ENCODE results near the gene MACROD1.

The MACROD1 gene

DNA sequence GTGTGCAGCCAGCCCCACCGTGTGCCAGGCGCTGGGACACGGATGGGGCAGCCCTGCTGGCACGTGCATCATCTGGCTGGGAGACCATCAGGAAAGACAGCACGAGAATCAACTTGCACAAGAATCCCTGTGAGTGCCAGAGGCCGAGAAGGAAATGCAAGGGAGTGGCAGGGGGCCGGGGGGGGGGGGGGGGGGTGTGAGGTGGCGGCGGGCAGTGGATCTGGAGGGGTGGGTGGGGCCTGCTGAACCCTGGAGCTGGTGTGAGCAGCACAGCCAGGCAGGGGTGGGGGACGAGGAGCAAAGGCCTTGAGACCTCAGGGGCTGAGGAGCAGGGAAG, 144.2 kb downstream of the MACROD1 start:
- WGBS (ENCODE audit: insufficient coverage, insufficient read length): no CpG with 5 or more reads among the region's 10 CpGs
- Histone ChIP-seq H3K36me3 (ENCODE audit: control insufficient read depth, insufficient read depth, low read length) (no peaks in the 10 kb centered on the region), H3K4me1 (ENCODE audit: control insufficient read depth, insufficient read depth, low read length) (peaks cover 12% of the 10 kb centered on the region), H3K4me3 (ENCODE audit: low read length) (no peak overlapping the region), H3K27me3 (ENCODE audit: control insufficient read depth, insufficient read depth, low read length) (no peaks in the 10 kb centered on the region; the same call in 1 of the 2 replicates), H3K27ac (ENCODE audit: low read length) (no peak overlapping the region), H3K9me3 (ENCODE audit: control insufficient read depth, insufficient read depth, low read length) (no peaks in the 10 kb centered on the region)
- no peak for DNase-seq (ENCODE audit: low read depth, low spot score)

DNA sequence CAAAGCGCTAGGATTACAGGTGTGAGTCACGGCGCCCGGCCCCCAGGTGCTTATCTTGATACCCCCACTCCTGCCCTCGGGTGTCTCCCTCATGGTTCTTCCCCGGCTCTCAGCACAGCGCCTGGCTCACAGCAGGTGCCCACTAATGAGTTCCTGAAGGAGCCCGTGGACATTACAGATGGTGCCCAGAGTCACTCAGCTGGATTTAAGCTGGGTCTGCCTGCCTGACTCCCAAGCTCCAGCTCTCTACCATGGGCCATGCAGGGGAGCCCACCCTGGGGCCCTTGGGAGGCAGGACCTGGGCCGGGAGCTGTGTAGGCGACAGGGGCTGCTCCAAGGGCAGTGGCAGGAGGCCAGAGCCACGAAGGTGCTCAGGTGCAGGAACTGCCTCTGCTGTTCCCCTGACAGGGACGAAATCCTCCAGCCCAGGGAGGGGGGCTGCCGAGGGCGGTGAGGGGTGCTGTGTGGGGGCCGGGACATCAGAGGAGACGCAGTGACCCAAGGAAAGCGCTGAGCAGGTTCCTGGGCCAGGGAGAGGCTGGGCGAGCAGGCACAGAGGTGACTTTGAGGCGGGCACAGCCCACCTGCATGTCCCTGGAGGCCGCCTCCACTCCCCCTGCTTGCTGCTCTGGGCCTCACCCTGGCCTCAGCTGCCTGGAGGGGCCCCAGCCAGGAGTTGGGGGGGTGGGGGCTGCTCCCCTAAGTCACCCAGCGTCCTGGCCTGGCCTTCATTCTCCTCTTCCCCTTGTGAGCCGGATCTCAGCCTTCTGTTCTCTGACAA, 144.7 kb downstream of the MACROD1 start:
- Histone ChIP-seq H3K36me3 (ENCODE audit: control insufficient read depth, insufficient read depth, low read length) (no peaks in the 10 kb centered on the region), H3K4me1 (ENCODE audit: control insufficient read depth, insufficient read depth, low read length) (peaks cover 12% of the 10 kb centered on the region), H3K27ac (ENCODE audit: low read length) (no peak overlapping the region), H3K27me3 (ENCODE audit: control insufficient read depth, insufficient read depth, low read length) (no peaks in the 10 kb centered on the region; the same call in 1 of the 2 replicates), H3K4me3 (ENCODE audit: low read length) (no peak overlapping the region), H3K9me3 (ENCODE audit: control insufficient read depth, insufficient read depth, low read length) (no peaks in the 10 kb centered on the region)
- no peak for DNase-seq (ENCODE audit: low read depth, low spot score)
- WGBS (ENCODE audit: insufficient coverage, insufficient read length): no CpG with 5 or more reads among the region's 22 CpGs

DNA sequence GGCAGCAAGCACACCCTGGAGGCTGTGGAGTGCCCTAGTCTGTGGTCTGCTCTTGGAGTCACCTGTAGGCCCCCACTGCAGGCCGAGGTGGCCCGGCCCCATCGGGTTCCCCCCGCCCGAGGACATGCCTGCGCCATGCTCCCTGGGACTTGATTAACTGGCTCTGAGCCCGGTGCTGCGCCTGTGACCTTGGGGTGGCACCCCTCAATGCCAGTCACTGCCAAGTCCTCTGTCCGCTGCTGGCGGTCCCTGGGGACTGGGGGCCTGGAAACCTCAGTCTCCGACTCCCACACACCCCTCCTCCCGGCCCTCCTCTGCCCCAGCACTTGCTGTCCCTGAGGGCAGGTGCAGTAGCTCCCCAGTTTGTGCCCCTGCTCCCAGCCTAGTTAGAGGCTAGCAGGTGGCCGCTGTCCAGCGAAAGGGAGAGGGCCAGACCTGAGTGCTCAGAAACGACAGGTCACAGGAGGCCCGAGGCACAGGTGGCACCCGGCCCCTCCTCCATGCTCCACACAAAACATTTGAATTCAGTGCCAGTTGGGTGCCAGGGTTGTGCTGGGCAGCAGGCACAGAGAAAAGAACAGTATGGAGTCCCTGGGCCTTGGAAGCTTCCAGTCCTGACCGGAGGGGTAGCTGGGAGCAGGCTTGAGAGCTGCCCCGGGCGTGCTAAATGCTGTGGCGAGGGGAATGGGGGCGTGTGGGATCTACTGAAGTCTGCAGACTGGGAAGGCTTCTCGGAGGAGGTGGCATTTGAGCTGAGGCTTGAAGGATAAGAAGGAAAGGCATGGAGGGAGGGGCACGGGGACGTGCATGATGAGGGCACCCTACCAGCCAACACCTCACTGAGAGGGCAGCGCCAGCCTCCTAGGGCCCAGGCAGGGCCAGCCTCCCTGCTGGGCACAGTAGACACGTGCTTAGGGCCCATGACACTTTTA, 146.5 kb downstream of the MACROD1 start:
- no peaks in the 10 kb centered on the region for H3K9me3 ChIP-seq (ENCODE audit: control insufficient read depth, insufficient read depth, low read length)
- no peak for DNase-seq (ENCODE audit: low read depth, low spot score)
- peaks cover 9% of the 10 kb centered on the region for H3K4me1 ChIP-seq (ENCODE audit: control insufficient read depth, insufficient read depth, low read length)
- H3K27me3 ChIP-seq (ENCODE audit: control insufficient read depth, insufficient read depth, low read length): no peaks in the 10 kb centered on the region; the same call in 1 of the 2 replicates
- H3K27ac ChIP-seq (ENCODE audit: low read length): no peak overlapping the region
- no peak overlapping the region for H3K4me3 ChIP-seq (ENCODE audit: low read length)
- H3K36me3 ChIP-seq (ENCODE audit: control insufficient read depth, insufficient read depth, low read length): no peaks in the 10 kb centered on the region
- WGBS (ENCODE audit: insufficient coverage, insufficient read length): no CpG with 5 or more reads among the region's 27 CpGs

DNA sequence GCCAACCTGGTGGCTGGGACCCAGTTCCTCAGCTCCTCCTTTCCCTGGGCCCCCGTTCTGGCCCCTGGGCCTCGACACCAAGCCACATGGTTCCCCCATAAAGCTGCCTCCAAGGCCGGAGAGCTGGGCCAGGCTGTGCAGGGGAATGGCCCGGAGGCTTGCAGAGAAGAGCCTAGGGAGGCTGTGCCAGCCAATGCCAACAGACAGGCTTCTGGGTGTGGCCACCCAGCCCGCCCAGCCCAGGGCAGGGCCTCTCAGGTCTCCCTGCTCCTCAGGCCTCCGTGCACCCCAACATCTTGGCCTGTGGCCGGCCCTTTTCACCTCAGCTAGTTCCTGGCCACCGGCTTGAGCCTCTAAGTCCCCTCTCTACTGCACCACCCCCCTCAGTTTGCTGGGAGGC, 147.6 kb downstream of the MACROD1 start:
- no peaks in the 10 kb centered on the region; the same call in 1 of the 2 replicates for H3K27me3 ChIP-seq (ENCODE audit: control insufficient read depth, insufficient read depth, low read length)
- H3K36me3 ChIP-seq (ENCODE audit: control insufficient read depth, insufficient read depth, low read length): no peaks in the 10 kb centered on the region
- no peak overlapping the region for H3K4me3 ChIP-seq (ENCODE audit: low read length)
- no peak overlapping the region for H3K27ac ChIP-seq (ENCODE audit: low read length)
- no CpG with 5 or more reads among the region's 8 CpGs for whole genome bisulfite sequencing (ENCODE audit: insufficient coverage, insufficient read length)
- DNase-seq (ENCODE audit: low read depth, low spot score): no peak
- H3K4me1 ChIP-seq (ENCODE audit: control insufficient read depth, insufficient read depth, low read length): peaks cover 6% of the 10 kb centered on the region
- no peaks in the 10 kb centered on the region for H3K9me3 ChIP-seq (ENCODE audit: control insufficient read depth, insufficient read depth, low read length)

DNA sequence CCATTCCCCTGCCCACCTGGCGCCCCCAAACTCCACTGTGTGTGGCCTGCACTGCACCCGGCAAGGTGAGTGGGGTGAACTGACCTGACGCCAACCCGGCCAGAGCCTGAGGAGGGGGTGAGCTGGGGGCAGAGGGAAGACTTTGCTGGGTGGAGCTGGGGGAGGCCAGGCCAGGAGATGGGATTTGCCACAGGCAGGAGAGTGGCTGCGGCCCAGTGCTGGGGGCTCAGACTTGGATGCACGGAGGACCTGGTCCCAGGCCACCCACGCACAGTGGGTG, 148.0 kb downstream of the MACROD1 start:
- no peaks in the 10 kb centered on the region; the same call in 1 of the 2 replicates for H3K27me3 ChIP-seq (ENCODE audit: control insufficient read depth, insufficient read depth, low read length)
- H3K27ac ChIP-seq (ENCODE audit: low read length): no peak overlapping the region
- H3K4me3 ChIP-seq (ENCODE audit: low read length): no peak overlapping the region
- no CpG with 5 or more reads among the region's 7 CpGs for WGBS (ENCODE audit: insufficient coverage, insufficient read length)
- H3K36me3 ChIP-seq (ENCODE audit: control insufficient read depth, insufficient read depth, low read length): no peaks in the 10 kb centered on the region
- no peak for DNase-seq (ENCODE audit: low read depth, low spot score)
- H3K9me3 ChIP-seq (ENCODE audit: control insufficient read depth, insufficient read depth, low read length): no peaks in the 10 kb centered on the region
- H3K4me1 ChIP-seq (ENCODE audit: control insufficient read depth, insufficient read depth, low read length): peaks cover 6% of the 10 kb centered on the region

DNA sequence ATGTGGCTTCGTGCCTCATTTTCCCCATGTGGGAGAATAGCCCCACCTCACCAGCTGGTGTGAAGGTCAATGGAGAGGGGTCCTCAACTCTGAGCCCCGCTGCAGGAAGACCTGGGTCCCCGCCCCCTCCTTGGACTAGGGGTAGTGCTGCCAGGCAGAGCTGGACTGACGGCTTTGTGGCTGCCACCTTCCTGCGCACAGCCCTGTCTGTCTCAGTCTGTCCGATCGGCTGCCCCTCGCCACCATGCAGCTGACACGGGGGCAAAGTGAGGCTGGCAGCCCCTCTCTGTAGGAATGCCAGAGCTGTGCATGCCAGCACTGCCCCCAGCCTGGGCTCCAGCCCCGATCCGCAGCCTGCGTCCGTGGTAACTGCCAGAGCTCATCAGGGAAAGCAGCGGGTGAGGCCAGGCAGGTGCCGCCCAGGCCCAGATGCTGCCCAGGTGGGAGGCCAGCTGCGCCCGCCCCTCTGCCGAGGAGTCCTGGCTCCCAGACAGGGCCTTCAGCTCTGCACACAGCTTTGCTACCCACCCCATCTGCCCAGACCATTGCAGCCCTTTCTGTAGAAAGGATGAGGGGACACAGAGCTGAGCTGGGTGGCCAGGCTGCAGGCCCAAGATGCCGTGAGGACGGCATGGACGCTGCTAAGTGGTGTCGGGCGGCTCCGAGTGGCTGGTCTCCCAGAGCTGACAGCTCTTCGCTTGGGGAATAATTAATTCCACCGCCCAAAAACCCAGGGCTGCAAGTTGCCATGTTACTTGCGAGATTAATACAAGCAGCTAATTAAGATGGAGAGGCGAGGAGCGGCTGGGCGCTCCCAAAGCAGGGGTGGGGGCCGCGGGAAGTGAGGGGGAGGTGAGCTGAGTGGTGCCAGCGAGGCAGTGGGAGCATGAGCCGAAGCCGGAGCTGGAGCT, 149.7 kb downstream of the MACROD1 start:
- Histone ChIP-seq H3K27me3 (ENCODE audit: control insufficient read depth, insufficient read depth, low read length) (peaks cover 1% of the 10 kb centered on the region; the same call in 1 of the 2 replicates), H3K36me3 (ENCODE audit: control insufficient read depth, insufficient read depth, low read length) (no peaks in the 10 kb centered on the region), H3K4me1 (ENCODE audit: control insufficient read depth, insufficient read depth, low read length) (peaks cover 3% of the 10 kb centered on the region), H3K9me3 (ENCODE audit: control insufficient read depth, insufficient read depth, low read length) (no peaks in the 10 kb centered on the region), H3K4me3 (ENCODE audit: low read length) (no peak overlapping the region), H3K27ac (ENCODE audit: low read length) (no peak overlapping the region)
- no CpG with 5 or more reads among the region's 35 CpGs for WGBS (ENCODE audit: insufficient coverage, insufficient read length)
- no peak for DNase-seq (ENCODE audit: low read depth, low spot score)

DNA sequence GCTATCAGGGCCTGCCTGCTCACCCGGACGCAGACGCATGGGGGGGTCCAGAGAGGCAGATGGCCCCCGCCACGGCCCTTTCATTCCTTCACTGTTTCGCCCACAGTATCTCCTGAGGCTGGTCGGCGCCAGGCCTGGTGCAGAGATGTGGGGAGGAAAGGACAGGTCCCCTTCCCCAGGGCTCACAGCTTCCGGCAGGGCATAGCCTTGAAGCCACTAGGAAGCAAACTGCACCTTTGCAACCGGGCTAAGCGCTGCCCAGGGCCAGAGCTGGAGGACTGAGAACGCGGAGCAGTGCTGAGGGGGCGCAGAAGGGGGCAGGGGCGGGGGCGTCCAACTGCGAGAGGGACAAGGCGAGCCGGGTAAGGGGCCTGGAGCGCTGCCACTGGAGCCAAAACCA, 150.4 kb downstream of the MACROD1 start:
- Histone ChIP-seq H3K27me3 (ENCODE audit: control insufficient read depth, insufficient read depth, low read length) (peaks cover 1% of the 10 kb centered on the region; the same call in 1 of the 2 replicates), H3K4me3 (ENCODE audit: low read length) (no peak overlapping the region), H3K9me3 (ENCODE audit: control insufficient read depth, insufficient read depth, low read length) (no peaks in the 10 kb centered on the region; the same call in 1 of the 2 replicates), H3K36me3 (ENCODE audit: control insufficient read depth, insufficient read depth, low read length) (no peaks in the 10 kb centered on the region), H3K4me1 (ENCODE audit: control insufficient read depth, insufficient read depth, low read length) (no peaks in the 10 kb centered on the region; the same call in 1 of the 2 replicates), H3K27ac (ENCODE audit: low read length) (no peak overlapping the region)
- no peak for DNase-seq (ENCODE audit: low read depth, low spot score)
- no CpG with 5 or more reads among the region's 20 CpGs for WGBS (ENCODE audit: insufficient coverage, insufficient read length)

DNA sequence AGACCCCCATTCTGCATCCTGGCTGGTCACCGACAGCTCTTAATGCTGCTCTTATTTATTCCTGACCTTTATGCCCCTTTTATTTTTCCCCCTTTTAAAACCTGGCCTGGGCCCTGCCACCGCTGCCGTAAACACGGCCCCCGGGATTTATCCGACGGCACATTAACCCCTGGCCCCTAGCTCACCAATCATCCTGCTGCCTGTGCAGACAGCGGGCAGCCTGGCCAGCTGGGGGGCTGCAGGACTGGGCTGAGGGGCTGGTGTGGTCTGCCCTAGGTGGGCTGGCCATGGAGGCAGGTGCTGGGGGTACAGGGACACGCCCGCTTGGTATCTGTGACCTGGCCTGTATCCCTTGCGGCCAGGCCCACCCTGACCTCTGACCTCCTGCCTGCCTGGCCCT, 151.6 kb downstream of the MACROD1 start:
- Histone ChIP-seq H3K27me3 (ENCODE audit: control insufficient read depth, insufficient read depth, low read length) (peaks cover 1% of the 10 kb centered on the region; the same call in 1 of the 2 replicates), H3K36me3 (ENCODE audit: control insufficient read depth, insufficient read depth, low read length) (no peaks in the 10 kb centered on the region), H3K4me3 (ENCODE audit: low read length) (no peak overlapping the region), H3K27ac (ENCODE audit: low read length) (no peak overlapping the region), H3K4me1 (ENCODE audit: control insufficient read depth, insufficient read depth, low read length) (no peaks in the 10 kb centered on the region; the same call in 1 of the 2 replicates), H3K9me3 (ENCODE audit: control insufficient read depth, insufficient read depth, low read length) (no peaks in the 10 kb centered on the region; the same call in 1 of the 2 replicates)
- DNase-seq (ENCODE audit: low read depth, low spot score): no peak
- no CpG with 5 or more reads among the region's 11 CpGs for WGBS (ENCODE audit: insufficient coverage, insufficient read length)

DNA sequence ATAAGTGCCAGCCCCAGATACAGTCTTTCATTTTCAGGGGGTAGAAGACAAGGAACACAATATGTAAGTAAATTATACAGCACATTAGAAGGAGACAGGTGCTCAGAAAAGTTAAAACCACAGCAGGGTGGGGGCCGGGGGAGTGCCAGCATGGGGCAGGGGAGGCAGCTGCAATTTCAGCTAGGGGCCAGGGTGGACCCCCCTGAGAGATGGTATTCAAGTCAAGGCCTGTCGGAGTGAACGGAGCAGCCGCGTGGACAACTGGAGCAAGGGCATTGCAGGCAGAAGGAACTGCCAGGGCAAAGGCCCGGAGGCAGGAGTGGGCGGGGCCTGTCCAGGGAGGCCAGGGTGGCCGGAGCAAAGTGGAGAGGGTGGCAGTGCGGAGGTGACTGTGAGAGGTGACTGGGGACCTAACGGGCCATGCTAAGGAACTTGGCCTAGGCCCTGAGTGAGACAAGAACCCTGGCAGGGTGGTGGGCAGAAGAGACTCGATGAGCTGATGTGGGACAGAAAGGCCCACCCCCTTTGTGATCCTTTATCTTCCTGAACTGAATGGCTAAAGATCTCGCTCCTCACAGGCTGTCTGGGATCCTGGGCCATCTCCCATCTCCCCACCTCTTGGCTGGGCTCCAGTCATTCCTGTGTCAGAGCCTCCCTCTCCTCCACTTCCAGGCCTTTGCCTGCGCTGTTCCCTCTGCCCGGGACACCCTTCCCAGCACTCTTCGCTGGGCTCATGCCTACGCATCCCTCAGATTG, 152.6 kb downstream of the MACROD1 start:
- Histone ChIP-seq H3K27ac (ENCODE audit: low read length) (no peak overlapping the region), H3K4me3 (ENCODE audit: low read length) (no peak overlapping the region), H3K36me3 (ENCODE audit: control insufficient read depth, insufficient read depth, low read length) (no peaks in the 10 kb centered on the region), H3K27me3 (ENCODE audit: control insufficient read depth, insufficient read depth, low read length) (peaks cover 4% of the 10 kb centered on the region; the same call in 1 of the 2 replicates), H3K9me3 (ENCODE audit: control insufficient read depth, insufficient read depth, low read length) (no peaks in the 10 kb centered on the region; the same call in 1 of the 2 replicates), H3K4me1 (ENCODE audit: control insufficient read depth, insufficient read depth, low read length) (no peaks in the 10 kb centered on the region; the same call in 1 of the 2 replicates)
- no peak for DNase-seq (ENCODE audit: low read depth, low spot score)
- WGBS (ENCODE audit: insufficient coverage, insufficient read length): no CpG with 5 or more reads among the region's 16 CpGs
